HL-60/S4 (cell line): ENCODE results near the gene ZNF396.

Experiments
- in situ Hi-C: fragments of 300-500 bp; cut with MboI; formaldehyde crosslinking; loops from 2 replicates; pipeline ENCODE4 v1.14.3; 2022; ENCODE audit warnings: low sequenced_read_pairs

The ZNF396 gene

DNA sequence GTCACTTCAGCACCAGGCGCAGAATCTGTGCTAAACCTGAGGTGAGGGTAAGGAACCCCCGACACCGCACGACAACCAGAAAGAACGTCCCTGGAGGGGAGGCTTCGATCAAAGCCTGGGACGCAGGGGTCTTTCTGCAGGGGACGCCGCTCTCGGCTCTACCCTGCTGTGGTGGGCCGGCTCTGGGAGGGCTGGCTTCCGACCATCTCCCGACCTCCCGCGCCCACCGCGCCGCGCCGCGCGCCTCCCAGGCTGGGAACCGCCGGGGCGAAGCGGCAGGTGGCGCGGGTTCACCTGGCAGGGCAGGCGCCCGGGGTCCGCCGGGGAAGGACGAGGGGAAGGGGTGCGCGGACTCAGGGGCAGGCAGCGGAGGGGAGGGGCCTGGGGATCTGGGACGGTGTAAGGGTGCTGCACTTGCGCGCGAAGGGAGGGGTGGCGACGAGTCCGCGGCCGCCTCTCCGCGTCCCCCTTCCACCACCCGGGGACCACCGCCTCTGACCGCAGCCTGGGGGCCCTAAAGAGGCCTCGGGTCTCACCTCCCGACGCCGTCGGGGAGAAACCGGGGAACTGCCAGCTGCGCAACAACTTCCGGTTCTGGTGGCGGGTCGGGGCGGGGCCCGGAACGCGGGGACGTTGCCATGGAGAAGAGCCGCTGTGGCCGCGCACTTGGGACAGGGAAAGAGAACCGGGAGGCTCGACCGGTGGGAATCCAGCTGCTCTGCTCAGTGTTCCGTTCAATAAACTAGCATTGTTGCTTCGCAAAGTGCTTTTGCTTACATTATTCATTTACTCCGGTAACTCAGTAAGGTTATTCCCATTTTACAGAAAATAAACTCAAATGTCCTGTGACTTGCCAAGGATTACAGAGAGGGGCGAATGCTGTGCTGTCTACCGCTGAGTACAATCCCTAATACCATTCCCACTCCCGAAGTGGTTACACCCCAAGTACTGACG, at the start of gene ZNF396:
TSS of gene ZNF396 (minus strand) at position 596 of the 954 bp plus-strand sequence. CDS start 3,045 bp downstream, outside the sequence.
- in situ Hi-C loops = loop anchor here (25.0 kb wide), 3 partner anchors 365 to 910 kb away; partner anchors contain the start of genes FHOD3 and RMP24

DNA sequence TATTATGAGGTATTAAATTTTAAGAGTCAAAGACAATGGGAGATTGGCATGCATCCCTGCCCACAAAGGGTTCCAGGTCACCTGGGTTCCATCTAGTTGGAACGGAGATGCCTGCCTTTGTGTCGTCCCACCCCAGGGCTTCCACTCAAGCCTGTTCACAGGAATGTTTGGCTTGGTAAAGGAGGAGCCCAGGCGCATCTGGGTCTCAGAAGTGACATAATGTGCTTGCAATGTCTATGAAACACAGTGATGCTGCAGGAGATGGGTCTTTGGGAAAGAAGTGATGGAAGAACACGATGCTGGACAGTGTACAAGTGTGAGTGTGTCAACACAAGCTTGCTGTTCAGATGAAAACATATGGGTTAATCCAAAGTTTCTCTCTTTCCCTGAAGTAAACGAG, 49.6 kb upstream of the ZNF396 start:
- in situ Hi-C loops = no loop called here

DNA sequence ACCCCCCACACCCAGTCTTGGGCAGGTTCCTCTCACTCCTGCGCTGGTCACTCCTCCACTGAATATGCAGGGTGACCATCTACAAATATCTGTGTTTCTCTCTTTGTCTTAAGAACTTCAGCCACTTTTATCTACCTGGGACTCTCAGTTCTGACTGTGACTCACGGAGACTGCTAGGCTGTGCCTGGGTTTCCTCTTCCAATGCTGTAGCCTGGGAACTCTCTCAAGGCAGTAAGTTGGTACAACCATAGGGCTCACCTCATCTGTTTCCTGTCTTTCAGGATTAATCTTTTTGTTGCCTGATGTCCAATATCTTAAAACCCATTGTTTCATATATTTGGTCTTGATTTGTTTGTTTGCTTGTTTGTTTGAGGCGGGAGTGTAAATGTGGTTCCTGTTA, 47.2 kb upstream of the ZNF396 start:
- in situ Hi-C loops = no loop called here

DNA sequence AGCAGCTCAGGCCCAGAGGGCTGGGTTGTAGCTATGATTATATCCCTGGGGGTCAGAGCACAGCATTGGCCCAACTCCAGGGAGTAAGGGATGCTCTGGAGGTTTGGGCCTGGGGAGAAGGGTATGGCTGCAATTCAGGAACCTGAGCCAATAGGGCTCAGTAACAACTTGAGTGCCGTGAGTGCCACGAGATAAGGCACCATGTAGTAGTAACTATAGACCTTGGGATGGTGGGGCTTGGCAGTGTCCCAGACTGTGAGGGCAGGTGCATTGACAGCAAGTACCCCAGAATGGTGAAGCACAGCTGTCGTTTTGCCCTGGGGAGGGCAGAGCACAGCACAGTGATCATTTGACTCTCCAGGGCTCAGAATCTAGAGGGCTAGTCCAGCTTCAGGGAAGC, 45.1 kb upstream of the ZNF396 start:
- in situ Hi-C loops = no loop called here

DNA sequence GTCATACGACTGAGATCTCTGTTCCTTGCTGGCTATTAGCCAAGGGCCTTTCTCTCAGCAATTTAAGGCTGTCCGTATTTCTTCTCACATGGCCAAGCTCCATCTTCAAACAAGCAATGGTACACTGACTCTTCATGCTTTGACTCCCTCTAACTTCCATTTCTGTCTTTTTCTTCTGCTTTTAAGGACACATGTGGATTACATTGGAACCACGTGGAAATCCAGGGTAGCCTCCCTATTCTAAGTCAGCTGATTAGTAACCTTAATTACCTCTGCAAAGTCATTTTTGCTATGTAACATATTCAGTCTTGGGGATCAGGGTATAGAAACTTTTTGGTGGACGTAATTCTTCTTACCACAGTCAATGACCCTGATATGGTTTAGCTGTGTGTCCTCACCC, 41.5 kb upstream of the ZNF396 start:
- in situ Hi-C loops = no loop called here

DNA sequence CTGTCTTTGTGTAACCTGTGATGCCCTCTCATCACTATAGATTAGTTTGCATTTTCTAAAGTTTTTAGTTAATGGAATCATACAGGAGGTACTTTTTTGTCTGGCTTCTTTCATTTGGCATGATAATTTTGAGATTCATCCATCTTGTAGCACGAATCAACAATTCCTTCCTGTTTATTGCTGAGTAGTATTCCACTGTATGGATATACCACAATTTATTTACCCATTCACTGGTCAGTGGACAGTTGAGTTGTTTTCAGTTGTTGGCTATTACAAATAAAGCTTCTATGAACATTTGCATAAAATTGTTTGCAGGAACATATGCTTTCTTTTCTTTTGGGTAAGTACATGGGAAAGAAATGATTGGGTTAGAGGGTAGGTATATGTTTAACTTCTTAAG, 40.1 kb upstream of the ZNF396 start:
- in situ Hi-C loops = no loop called here

GRCh38 chr18:35415511-35416073, 38.5 kb upstream of the ZNF396 start:
- in situ Hi-C loops = no loop called here

DNA sequence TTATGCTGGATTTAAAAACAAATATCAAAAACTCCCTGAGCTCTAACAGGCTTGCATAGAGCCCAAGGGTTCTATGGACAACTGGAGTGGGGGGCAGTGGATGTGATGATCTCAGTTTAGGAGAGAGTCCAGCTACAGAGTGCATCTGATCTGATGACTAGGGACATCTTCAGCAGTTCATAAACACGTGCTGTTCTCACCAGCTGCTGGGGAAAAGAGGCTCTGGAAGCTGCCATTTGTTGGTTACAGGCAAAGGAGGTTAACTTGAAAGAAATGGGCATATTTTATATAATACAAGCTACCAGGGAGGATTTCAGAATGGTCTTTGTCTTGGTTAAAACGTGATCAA, 36.0 kb upstream of the ZNF396 start:
- in situ Hi-C loops = no loop called here

GRCh38 chr18:35411625-35412351, 34.7 kb upstream of the ZNF396 start:
- in situ Hi-C loops = no loop called here

DNA sequence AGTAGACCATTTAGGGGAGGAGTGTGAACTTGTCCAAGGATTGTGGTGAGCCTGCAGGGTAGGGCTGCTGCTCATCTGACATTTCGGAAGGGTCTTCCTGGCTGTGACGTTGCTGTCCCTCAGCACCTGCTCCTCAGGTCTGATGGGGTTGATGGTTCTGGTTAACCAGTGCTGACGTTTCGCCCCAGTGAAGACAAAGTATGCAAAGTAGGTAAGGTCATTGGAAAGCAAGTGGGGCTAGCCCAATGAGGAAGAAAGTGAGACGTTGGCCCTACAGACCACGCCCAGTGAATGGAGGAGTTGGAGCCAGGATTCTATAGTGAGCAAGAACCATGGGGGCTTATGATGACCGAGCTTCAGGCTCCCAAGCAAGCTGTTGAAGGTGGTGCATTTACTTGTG, 33.4 kb upstream of the ZNF396 start:
- in situ Hi-C loops = no loop called here

DNA sequence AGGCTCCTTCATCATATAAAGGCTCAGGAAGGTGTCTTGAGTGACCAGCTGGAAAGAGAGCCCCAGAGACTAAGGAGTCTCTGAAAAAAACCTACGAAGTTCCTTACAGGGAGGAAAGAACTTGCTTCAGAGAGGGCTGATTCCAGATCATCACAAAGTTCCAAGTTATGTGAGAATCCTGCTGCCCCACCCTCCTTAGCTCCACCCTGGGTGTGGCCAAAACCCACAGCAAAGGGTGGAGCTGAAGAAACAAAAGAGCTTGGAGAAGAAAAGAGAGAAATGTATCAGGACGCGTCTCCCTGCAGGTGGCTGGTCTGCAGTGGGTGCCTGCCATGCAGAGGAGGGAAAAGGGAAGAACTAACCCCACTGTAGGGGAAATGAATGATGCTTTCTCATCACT, 32.8 kb upstream of the ZNF396 start:
- in situ Hi-C loops = no loop called here

GRCh38 chr18:35408843-35409261, 31.7 kb upstream of the ZNF396 start:
- in situ Hi-C loops = no loop called here

DNA sequence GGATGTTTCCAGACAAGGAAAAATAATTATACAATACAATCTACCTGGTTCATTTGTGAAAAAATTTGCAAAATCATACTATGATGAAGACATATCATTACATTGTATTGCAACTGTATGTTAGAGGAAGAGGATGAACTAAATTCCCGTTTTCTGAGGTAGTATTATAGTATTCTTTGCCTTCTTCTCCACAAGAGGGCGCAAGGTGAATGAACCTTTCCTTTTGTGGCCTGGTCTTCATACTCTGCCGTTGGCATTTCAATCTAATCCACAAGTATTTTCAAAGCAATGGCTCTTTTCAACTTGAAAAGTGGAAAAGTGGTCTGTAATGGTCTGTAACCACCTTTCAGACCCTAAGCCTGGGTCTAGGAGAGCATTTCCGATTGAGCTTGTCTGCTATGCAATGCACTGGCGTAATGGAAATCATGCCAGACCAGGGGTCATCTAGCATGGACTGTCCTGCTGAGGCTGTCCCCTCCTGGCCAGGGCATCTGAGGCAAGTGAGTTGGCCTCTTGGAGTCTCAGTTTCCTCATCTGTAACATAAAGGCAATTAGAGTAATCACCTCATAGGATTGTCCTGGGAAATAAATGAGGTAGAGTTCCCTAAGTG, 30.8 kb upstream of the ZNF396 start:
- in situ Hi-C loops = no loop called here

DNA sequence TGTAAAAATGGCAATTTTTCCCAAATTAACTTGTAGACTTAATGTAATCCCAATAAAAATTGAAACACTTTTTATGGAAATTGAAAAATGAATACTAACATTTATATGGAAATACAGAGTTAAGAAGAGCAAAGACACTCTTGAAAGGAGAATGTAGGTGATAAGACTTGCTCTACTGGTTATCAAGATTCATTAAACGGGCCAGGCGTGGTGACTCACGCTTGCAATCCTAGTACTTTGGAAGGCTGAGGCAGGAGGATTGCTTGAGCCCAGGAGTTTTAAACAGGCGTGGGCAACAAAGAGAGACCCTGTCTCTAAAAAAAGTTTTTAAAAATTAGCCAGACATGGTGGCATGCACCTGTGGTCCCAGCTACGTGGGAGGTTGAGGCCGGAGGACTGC, 29.5 kb upstream of the ZNF396 start:
- in situ Hi-C loops = no loop called here

- in situ Hi-C loops = loop anchor here (25.0 kb wide), 3 partner anchors 386 to 889 kb away; partner anchors contain the start of genes FHOD3 and RMP24
Observed at GRCh38 chr18:35397976-35398375, 20.8 kb upstream of the ZNF396 start.

DNA sequence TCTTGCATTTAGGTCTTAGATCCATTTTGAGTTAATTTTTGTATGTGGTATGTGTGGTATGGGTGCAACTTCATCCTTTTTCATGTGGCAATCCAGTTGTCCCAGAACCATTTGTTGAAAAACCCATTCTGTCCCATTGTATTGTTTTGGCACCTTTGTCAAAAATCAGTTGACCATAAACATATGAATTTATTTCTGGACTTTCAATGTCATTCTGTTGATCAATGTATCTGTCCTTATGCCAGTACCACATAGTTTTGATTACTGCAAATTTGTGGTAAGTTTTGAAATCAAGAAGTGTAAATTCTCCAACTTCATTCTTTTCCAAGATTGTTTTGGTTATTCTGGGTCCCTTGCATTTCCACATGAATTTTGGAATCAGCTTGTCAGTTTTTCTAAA, 16.6 kb upstream of the ZNF396 start:
- in situ Hi-C loops = loop anchor here (25.0 kb wide), 3 partner anchors 381 to 894 kb away; partner anchors contain the start of genes FHOD3 and RMP24

DNA sequence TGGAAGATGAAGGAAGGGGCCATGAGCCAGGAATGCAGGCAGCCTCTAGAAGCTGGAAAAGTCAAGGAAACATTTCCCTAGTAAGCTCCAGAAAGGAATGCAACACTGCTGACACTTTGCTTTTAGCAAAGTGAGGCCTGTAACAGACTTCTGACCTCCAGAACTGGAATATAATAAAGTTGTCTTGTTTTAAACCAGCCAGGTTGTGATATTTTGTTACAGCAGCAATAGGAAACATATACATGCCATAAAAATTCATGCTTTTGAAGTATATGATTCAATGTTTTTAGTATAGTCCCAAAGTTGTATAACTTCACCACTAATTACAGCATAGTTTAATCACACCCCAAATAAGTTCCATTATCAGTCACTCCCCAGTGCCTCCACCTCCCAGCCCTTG, 15.2 kb upstream of the ZNF396 start:
- in situ Hi-C loops = loop anchor here (25.0 kb wide), 3 partner anchors 380 to 895 kb away; partner anchors contain the start of genes FHOD3 and RMP24

DNA sequence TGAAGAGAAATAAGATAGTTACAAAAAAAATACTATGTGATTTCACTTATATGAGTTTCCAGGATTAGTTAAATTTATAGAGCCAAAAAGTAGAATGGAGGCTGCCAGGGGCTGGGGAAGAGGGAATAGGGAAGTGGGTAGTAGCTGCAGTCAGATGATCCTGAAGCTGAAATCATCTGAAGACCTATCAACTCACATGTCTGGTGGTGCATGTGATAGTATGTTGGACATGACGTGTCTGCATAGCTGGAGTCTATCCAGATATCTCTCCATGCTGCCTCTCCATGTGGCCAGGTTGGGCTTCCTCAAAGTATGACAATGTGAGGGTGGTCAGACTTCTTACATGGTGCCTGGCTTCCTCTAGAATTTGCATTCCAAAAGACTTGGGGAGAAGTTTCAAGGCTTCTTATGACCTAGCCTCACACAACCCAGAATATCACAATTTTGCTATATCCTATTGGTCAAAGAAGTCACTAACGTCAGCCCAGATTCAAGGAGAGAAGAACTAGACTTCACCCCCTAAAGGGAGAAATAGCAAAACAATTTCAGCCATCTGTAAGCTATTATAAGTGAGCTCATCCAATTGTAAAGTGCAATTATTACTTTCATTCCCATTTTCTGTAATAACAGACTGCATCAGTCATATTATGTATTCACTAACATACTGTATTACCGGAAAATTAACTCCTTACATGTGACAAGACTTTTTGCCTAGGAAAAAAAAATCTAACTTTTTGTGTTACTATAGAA, 14.0 kb upstream of the ZNF396 start:
- in situ Hi-C loops = loop anchor here (25.0 kb wide), 3 partner anchors 379 to 896 kb away; partner anchors contain the start of genes FHOD3 and RMP24

- in situ Hi-C loops = loop anchor here (25.0 kb wide), 3 partner anchors 377 to 898 kb away; partner anchors contain the start of genes FHOD3 and RMP24
Observed at GRCh38 chr18:35389095-35389618, 12.0 kb upstream of the ZNF396 start.

- in situ Hi-C loops = loop anchor here (25.0 kb wide), 3 partner anchors 375 to 900 kb away; partner anchors contain the start of genes FHOD3 and RMP24
Observed at GRCh38 chr18:35387152-35387571, 10.0 kb upstream of the ZNF396 start.
